ENCODE measurements around the gene CXCL5. TPM values are rescaled to one million over a fixed set of nuclear protein-coding genes. Genes with fewer than 3 reads are reported as not detected.

CXCL5 gene
- total and polyA plus RNA-seq, 2 experiments from 2014 or later, result 7.5 to 7.6 TPM

DNA sequence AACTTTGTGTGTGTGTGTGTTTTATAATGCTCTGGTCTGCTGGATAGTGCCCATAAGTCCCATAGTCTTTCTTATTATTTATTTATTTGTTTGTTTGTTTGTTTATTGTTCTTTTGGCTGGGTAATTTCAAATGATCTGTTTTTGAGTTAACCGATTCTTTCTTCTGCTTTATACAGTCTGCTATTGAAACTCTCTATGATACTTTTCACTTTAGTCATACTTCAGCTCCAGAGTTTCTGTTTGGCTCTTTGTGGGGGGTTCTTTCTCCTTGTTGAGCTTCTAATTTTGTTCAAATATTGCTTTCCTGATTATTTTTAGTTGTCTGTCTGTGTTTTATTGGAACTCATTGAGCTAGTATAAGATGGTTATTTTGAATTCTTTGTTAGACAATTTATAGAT lies 30.0 kb upstream of the CXCL5 start:
- H3K4me3 ChIP-seq, result no peak overlapping the region
- ATAC-seq (no peak), DNase-seq (ENCODE audit: low spot score) (no peak)
- Mint-ChIP-seq H3K4me3 (no peak overlapping the region), H3K27me3 (ENCODE audit: insufficient read depth, low read depth, poor library complexity) (peaks cover 2% of the 10 kb centered on the region), H3K9me3 (no peaks in the 10 kb centered on the region), H3K4me1 (no peaks in the 10 kb centered on the region), H3K27ac (no peak overlapping the region), H3K36me3 (ENCODE audit: low read depth) (no peaks in the 10 kb centered on the region; the same call in 2 of the 3 replicates)
- H3K9me2 ChIP-seq (ENCODE audit: insufficient read depth), result no peaks in the 10 kb centered on the region
- no peaks in the 10 kb centered on the region for H3K27me3 ChIP-seq (ENCODE audit: insufficient read depth)
- no peaks in the 10 kb centered on the region for H3K79me2 ChIP-seq (replicated peaks; ENCODE audit: insufficient read depth)
- H4K20me1 ChIP-seq (replicated peaks; ENCODE audit: insufficient read depth), result no peaks in the 10 kb centered on the region
- H2AFZ ChIP-seq, result no peak overlapping the region
- TF ChIP-seq REST (IDR thresholded peaks at IDR 0.05; ENCODE audit: unreplicated experiment), result no peak
- TF ChIP-seq EZH2 (IDR thresholded peaks at IDR 0.05; ENCODE audit: low read depth, unreplicated experiment), result no peak
- no peak for TF ChIP-seq EZH2phosphoT487 (IDR thresholded peaks at IDR 0.05; ENCODE audit: unreplicated experiment)
- no peak for TF ChIP-seq NANOG (IDR thresholded peaks at IDR 0.05; ENCODE audit: borderline replicate concordance)
- TF ChIP-seq ETS1 (IDR thresholded peaks at IDR 0.05), result no peak
- no peak for TF ChIP-seq ZNF462 (CRISPR knock-in tag; IDR thresholded peaks at IDR 0.05)
- no peak for TF ChIP-seq CREB1 (CRISPR knock-in tag; IDR thresholded peaks at IDR 0.05; ENCODE audit: low read depth)
- TF ChIP-seq JUNB (IDR thresholded peaks at IDR 0.05; ENCODE audit: unreplicated experiment), result no peak
- TF ChIP-seq CTCF (conservative IDR thresholded peaks at IDR 0.05; ENCODE audit: low read depth in 2 of 2), result no peak
- no peaks in the 10 kb centered on the region for H3K36me3 ChIP-seq (ENCODE audit: insufficient read depth)
- no peak overlapping the region for H3K4me2 ChIP-seq
- no peaks in the 10 kb centered on the region for H3F3A ChIP-seq (replicated peaks; ENCODE audit: low read depth)
- no peaks in the 10 kb centered on the region for H3K4me1 ChIP-seq (ENCODE audit: insufficient read depth)
- no peak overlapping the region for H3K27ac ChIP-seq (ENCODE audit: low read depth)
